T-helper 9 cell (primary cell): ENCODE results near the gene DPY19L3.
"Not testable (repeated sequence)": the region's sequence is repeated elsewhere in the genome, so short reads cannot be mapped to it uniquely, and the experiment has no call there.

ENCODE experiments used
- DNase-seq: peaks from one replicate; pipeline ENCODE4 v3.0.0-alpha.2; 2020
- total RNA-seq, 2 donors: gene quantifications; one replicate each; lab custom pipeline; 2026; lab: John Stamatoyannopoulos, UW

DPY19L3 gene, protein sequence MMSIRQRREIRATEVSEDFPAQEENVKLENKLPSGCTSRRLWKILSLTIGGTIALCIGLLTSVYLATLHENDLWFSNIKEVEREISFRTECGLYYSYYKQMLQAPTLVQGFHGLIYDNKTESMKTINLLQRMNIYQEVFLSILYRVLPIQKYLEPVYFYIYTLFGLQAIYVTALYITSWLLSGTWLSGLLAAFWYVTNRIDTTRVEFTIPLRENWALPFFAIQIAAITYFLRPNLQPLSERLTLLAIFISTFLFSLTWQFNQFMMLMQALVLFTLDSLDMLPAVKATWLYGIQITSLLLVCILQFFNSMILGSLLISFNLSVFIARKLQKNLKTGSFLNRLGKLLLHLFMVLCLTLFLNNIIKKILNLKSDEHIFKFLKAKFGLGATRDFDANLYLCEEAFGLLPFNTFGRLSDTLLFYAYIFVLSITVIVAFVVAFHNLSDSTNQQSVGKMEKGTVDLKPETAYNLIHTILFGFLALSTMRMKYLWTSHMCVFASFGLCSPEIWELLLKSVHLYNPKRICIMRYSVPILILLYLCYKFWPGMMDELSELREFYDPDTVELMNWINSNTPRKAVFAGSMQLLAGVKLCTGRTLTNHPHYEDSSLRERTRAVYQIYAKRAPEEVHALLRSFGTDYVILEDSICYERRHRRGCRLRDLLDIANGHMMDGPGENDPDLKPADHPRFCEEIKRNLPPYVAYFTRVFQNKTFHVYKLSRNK
- 9.4 to 12.3 reads per million in 2 donors for total RNA-seq

DNA sequence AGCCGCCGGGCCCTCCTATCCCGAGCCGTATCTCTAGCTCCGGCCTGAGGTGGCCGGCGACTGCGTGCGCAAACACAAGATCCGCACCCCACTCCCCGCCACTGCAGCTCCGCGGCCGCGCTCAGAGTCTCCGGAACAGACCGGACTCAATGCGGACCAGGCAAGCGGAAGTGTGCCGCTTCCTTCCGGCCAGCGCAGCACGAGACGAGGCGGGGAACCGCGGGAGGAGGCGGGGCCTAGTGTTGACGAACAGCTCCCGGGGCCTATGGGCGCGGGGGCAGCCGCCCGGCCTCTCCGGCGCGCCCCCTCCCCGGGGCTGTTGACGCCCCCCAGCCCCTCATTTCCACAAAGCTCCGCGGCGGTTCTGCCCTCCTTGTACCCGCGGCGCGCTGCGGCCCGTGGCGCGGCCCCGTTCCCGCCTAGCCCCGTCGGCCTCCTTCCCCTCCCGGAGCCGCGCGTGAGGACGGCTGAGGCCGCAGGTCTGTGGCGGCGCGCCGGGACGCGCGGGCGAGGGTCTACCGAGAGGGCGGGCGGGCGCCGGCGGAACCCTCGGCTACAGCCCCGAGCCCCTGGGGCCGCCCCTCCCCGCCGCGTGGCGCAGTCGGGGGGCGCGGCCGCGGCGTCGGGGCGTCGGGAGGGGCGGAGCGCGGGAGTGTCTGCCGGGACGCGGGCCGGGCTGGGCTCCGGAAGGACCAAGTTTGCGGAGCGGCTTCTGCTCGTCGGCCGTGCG, at the start of gene DPY19L3:
Gene DPY19L3, plus strand, starts transcription at position 340 of the 730 bp plus-strand sequence. CDS start 2,484 bp downstream, outside the sequence.
- DNase-seq = peak; percentile 75

DNA sequence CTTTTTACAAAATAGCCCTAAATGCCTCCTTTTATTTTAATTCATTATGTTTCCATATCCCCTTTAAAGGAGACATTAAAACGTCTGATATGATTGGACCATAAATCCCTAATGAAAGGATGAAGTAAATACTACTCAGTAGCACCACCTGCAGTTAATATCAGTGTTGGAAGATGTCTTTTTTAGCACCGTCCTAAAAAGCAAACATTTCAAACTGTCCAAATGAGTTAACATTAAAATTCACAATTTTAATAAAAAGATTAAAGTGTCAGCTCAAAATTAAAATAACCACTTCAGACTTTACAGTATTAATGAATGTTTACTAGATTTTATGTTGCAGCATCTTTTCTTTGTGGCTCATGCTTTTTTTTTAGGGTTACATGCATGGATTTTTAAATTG, 47.9 kb upstream of the DPY19L3 start:
- no peak for DNase-seq

GRCh38 chr19:32358321-32358720, 47.2 kb upstream of the DPY19L3 start:
- no peak for DNase-seq

GRCh38 chr19:32359581-32359980, 46.0 kb upstream of the DPY19L3 start:
- DNase-seq = no peak

- DNase-seq = no peak
Observed at GRCh38 chr19:32361574-32362317, 43.8 kb upstream of the DPY19L3 start.

DNA sequence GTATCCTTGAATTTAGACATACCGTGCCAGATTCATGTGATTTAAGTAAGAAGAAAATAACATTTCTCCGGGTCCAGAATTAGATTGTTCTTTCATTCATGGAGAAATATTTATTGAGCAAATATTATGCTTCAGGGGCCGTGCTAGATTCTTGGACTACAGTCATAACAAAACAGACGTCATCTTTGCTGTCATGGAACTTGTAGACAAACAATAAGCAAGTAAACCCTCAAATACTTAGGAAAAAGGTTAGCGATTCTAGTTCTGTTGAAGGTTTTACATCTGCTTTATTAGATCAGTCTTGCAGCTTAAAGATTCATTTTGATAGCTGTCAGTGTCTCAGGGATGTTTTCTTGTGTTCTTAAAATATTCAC, 43.3 kb upstream of the DPY19L3 start:
- DNase-seq = no peak

DNA sequence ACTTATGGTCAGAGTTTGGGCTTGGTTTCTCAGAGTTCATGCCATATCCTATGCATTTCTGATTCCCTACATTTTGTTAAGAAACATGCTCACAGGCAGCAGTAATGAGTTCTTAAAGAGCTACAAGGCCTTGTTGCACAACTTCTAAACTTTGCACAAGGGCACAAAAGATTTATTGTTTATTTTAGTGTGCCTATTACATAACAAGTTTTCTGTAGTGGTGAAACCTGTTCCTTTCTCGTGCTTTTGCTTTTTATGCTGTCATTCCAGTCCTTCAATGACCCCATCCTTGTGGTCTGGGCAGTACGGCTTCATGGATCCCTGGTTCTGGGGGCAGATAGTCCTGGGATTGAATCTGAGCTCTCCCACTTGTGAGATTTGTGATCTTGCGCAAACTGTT, 42.4 kb upstream of the DPY19L3 start:
- DNase-seq = no peak

DNA sequence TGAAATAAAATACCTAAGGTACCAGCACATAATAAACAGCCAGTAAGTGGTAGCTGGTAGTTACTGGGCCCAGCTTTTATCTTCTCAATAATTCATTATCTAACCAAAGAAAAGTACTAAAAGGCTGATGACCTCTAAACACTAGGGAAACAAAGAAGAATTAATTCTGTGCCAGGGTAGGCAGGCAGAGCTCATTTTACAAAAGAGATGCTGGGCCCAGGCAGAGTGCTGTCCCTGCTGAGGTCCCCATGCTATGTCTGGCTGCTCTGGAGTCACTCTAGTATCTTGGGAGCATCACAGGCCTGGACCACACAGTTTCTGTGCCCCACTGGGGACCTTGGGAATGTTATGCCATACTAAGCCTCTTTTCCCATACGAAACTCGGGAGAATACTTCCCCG, 41.9 kb upstream of the DPY19L3 start:
- DNase-seq = no peak

DNA sequence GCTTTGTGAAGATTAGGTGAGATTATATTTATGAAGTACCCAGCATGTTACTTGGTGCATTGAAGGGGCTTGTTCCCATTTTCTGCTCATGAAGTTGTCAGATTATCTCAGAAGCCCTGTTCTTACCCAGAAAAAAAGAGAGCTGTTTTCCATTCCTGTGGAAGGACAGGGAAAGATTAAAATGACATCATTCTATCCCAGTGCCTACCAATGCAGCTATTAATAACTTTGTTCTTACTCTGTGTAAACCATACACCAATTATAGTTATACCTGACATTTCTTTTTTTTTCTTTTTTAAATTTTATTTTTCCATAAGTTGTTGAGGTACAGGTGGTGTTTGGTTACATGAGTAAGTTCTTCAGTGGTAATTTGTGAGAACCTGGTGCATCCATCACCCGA, 41.5 kb upstream of the DPY19L3 start:
- DNase-seq = no peak

- no peak for DNase-seq
Observed at GRCh38 chr19:32367063-32367462, 38.5 kb upstream of the DPY19L3 start.

- no peak for DNase-seq
Observed at GRCh38 chr19:32367948-32368536, 37.5 kb upstream of the DPY19L3 start.

- no peak for DNase-seq
Observed at GRCh38 chr19:32368787-32369186, 36.8 kb upstream of the DPY19L3 start.

DNA sequence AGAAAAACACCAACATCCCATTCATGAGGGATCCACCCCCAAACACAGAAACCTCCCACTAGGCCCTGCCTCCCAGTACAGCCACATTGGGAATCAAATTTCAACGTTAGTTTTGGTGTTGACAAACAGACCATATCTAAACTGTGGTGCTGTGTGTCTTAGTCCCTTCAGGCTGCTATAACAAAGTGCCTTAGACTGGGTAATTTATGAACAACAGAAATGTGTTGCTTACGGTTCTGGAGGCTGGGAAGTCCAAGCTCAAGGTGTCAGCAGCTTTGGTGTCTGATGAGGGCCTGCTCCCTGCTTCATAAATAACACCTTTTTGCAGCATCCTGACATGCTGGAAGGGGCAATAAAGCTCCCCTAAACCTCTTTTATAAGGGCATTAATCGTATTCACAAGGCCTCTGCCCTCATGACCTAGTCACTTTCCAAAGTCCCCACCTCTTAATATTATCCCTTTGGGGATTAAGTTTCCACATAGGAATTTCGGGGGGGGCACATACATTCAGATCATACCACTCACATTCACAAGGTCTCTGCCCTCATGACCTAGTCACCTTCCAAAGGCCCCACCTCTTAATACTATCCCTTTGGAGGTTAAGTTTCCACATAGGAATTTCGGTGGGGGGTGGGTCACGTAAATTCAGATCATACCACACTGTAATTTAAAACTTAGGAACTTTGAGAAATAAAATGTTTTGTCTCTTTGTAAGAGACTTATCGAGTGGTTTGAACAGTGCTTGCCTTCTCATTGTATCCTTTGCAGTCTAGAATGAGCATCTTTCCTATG, 32.6 kb upstream of the DPY19L3 start:
- no peak for DNase-seq

- DNase-seq = no peak
Observed at GRCh38 chr19:32373585-32374295, 31.8 kb upstream of the DPY19L3 start.

- not testable (repeated sequence) for DNase-seq
Observed at GRCh38 chr19:32374362-32374761, 31.2 kb upstream of the DPY19L3 start.

GRCh38 chr19:32377088-32377487, 28.5 kb upstream of the DPY19L3 start:
- DNase-seq = not testable (repeated sequence)

DNA sequence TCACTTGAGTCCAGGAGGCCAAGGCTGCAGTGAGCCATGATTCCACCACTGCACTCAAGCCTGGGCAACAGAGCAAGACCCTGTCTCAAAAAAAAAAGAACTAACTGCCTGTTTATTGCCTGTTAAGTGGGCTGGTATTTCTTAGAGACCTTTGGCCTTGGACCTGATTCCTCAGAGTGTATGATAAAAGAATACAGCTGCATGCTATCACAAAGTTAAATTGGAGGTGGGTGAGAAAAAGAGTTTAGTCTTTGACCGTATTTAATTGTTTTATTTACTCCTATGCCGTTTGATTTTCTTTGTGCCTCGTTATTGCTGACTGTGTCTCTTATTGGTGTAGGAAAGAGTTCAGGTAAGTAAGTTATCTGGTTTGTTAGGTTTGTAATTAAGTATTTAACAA, 25.3 kb upstream of the DPY19L3 start:
- DNase-seq = no peak

- no peak for DNase-seq
Observed at GRCh38 chr19:32387701-32388392, 17.7 kb upstream of the DPY19L3 start.

- DNase-seq = no peak
Observed at GRCh38 chr19:32388393-32388855, 17.1 kb upstream of the DPY19L3 start.

DNA sequence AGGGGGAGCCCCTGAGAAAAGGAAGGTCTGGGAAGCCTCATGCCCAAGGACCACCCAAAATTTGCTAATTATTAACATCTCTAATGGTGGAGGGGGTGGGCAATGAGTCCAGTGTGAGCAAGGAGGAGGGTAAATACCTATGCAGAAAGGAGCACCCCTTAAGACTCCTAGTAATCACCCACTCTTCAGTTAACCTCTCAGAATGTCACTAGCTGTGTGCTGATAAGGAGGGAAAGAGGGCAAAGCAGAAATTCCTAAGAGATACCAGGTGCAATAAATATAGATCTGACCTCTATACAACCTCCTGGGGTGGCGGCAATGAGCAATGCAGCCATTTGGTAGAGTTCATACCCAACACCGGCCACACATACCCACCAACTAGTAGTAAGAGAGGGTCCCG, 12.7 kb upstream of the DPY19L3 start:
- no peak for DNase-seq
